HEK293 (cell line): Measurements from ENCODE around the gene KCNT1.

ENCODE experiments used
- YY1 ChIP-seq: fragments of 450-650 bp; formaldehyde crosslinking; IDR thresholded peaks from 2 replicates; pipeline ENCODE4 v1.5.1; 2018; ENCODE audit warnings: missing biosample characterization, missing genetic modification characterization
- ZBTB8A ChIP-seq: fragments of 450-650 bp; formaldehyde crosslinking; IDR thresholded peaks from 2 replicates; pipeline ENCODE4 v1.5.1; 2016; ENCODE audit warnings: missing biosample characterization, missing genetic modification characterization
- ZNF292 ChIP-seq: fragments of 450-650 bp; formaldehyde crosslinking; IDR thresholded peaks from 2 replicates; pipeline ENCODE4 v1.5.1; 2016; ENCODE audit warnings: low read depth, missing biosample characterization, missing genetic modification characterization, borderline replicate concordance
- ZNF707 ChIP-seq: fragments of 450-650 bp; formaldehyde crosslinking; IDR thresholded peaks from 2 replicates; pipeline ENCODE4 v1.5.1; 2016; ENCODE audit warnings: missing biosample characterization, missing genetic modification characterization
- TF ChIP-seq, protein P1 (sequence below): fragments of 450-650 bp; formaldehyde crosslinking; IDR thresholded peaks from 2 replicates; pipeline ENCODE4 v1.5.1; 2016; ENCODE audit warnings: missing biosample characterization, missing genetic modification characterization, borderline replicate concordance
- TF ChIP-seq, protein P2 (sequence below): IDR thresholded peaks from 2 replicates; pipeline ENCODE4 v1.6.1; 2011; ENCODE audit warnings: mild to moderate bottlenecking, low read depth, low read length, borderline replicate concordance
- TF ChIP-seq, protein P3 (sequence below): fragments of 450-650 bp; formaldehyde crosslinking; IDR thresholded peaks from 2 replicates; pipeline ENCODE4 v1.5.1; 2016; ENCODE audit warnings: missing biosample characterization, missing genetic modification characterization
- TF ChIP-seq, protein P4 (sequence below): fragments of 450-650 bp; IDR thresholded peaks from 2 replicates; pipeline ENCODE4 v1.5.1; 2018; ENCODE audit warnings: missing biosample characterization, mild to moderate bottlenecking, missing genetic modification characterization

DNA sequence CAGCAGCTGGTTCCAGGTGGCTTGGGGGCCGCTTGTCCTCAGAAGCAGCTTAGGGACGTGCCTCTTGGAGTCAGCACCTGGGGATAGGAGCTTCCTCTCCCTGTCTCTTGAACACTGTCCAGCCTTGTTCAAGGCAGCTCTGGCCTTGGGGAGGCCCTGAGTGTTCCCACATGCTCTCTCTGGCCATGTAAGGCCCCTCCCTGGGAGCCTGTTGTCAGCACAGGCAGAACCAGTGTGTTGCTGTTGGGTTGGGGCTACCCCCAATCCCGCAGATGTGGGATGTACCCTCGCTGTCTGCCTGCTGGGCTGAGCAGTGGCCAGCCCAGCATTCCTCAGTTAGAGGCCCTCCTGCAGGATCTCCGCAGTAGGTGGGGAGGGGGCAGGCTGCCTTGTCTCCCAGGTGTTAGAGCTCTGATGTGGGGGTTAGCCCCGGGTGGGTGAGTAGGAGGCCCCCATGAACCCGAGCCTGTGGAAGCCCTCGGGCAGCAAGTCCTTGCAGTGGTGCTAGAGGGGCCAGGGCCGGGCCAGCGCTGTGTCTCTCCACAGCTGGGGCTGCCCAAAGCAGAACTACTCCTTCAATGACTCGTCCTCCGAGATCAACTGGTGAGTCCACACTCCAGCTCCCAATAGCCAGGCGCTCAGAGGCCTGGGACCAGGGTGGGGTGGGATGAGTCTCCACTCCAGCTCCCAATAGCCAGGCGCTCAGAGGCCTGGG is 51.6 kb downstream of the KCNT1 start:
- TF ChIP-seq ZNF292 (tag by site-specific recombination): no peak
- TF ChIP-seq ZBTB8A (tag by site-specific recombination): no peak
- TF ChIP-seq, protein P1, sequence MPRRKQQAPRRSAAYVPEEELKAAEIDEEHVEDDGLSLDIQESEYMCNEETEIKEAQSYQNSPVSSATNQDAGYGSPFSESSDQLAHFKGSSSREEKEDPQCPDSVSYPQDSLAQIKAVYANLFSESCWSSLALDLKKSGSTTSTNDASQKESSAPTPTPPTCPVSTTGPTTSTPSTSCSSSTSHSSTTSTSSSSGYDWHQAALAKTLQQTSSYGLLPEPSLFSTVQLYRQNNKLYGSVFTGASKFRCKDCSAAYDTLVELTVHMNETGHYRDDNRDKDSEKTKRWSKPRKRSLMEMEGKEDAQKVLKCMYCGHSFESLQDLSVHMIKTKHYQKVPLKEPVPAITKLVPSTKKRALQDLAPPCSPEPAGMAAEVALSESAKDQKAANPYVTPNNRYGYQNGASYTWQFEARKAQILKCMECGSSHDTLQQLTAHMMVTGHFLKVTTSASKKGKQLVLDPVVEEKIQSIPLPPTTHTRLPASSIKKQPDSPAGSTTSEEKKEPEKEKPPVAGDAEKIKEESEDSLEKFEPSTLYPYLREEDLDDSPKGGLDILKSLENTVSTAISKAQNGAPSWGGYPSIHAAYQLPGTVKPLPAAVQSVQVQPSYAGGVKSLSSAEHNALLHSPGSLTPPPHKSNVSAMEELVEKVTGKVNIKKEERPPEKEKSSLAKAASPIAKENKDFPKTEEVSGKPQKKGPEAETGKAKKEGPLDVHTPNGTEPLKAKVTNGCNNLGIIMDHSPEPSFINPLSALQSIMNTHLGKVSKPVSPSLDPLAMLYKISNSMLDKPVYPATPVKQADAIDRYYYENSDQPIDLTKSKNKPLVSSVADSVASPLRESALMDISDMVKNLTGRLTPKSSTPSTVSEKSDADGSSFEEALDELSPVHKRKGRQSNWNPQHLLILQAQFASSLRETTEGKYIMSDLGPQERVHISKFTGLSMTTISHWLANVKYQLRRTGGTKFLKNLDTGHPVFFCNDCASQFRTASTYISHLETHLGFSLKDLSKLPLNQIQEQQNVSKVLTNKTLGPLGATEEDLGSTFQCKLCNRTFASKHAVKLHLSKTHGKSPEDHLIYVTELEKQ (tag by site-specific recombination): no peak
- TF ChIP-seq, protein P2, sequence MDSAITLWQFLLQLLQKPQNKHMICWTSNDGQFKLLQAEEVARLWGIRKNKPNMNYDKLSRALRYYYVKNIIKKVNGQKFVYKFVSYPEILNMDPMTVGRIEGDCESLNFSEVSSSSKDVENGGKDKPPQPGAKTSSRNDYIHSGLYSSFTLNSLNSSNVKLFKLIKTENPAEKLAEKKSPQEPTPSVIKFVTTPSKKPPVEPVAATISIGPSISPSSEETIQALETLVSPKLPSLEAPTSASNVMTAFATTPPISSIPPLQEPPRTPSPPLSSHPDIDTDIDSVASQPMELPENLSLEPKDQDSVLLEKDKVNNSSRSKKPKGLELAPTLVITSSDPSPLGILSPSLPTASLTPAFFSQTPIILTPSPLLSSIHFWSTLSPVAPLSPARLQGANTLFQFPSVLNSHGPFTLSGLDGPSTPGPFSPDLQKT: no peak
- TF ChIP-seq YY1 (tag by site-specific recombination): no peak
- TF ChIP-seq, protein P3, sequence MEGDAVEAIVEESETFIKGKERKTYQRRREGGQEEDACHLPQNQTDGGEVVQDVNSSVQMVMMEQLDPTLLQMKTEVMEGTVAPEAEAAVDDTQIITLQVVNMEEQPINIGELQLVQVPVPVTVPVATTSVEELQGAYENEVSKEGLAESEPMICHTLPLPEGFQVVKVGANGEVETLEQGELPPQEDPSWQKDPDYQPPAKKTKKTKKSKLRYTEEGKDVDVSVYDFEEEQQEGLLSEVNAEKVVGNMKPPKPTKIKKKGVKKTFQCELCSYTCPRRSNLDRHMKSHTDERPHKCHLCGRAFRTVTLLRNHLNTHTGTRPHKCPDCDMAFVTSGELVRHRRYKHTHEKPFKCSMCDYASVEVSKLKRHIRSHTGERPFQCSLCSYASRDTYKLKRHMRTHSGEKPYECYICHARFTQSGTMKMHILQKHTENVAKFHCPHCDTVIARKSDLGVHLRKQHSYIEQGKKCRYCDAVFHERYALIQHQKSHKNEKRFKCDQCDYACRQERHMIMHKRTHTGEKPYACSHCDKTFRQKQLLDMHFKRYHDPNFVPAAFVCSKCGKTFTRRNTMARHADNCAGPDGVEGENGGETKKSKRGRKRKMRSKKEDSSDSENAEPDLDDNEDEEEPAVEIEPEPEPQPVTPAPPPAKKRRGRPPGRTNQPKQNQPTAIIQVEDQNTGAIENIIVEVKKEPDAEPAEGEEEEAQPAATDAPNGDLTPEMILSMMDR (tag by site-specific recombination): no peak
- TF ChIP-seq ZNF707 (tag by site-specific recombination): no peak
- TF ChIP-seq, protein P4, sequence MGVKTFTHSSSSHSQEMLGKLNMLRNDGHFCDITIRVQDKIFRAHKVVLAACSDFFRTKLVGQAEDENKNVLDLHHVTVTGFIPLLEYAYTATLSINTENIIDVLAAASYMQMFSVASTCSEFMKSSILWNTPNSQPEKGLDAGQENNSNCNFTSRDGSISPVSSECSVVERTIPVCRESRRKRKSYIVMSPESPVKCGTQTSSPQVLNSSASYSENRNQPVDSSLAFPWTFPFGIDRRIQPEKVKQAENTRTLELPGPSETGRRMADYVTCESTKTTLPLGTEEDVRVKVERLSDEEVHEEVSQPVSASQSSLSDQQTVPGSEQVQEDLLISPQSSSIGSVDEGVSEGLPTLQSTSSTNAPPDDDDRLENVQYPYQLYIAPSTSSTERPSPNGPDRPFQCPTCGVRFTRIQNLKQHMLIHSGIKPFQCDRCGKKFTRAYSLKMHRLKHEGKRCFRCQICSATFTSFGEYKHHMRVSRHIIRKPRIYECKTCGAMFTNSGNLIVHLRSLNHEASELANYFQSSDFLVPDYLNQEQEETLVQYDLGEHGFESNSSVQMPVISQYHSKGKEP (tag by site-specific recombination): no peak
